HG02970 (cell line): Measurements from ENCODE around the gene SLC48A1.

Source experiments
- ATAC-seq: cut with Tn5 transposase; IDR thresholded peaks from one replicate; pipeline ENCODE4 v1.9.1; 2021; ENCODE audit warnings: mild to moderate bottlenecking, moderate library complexity, moderate number of reproducible peaks; ENCODE audit not compliant: unreplicated experiment, low FRiP score

Gene SLC48A1

DNA sequence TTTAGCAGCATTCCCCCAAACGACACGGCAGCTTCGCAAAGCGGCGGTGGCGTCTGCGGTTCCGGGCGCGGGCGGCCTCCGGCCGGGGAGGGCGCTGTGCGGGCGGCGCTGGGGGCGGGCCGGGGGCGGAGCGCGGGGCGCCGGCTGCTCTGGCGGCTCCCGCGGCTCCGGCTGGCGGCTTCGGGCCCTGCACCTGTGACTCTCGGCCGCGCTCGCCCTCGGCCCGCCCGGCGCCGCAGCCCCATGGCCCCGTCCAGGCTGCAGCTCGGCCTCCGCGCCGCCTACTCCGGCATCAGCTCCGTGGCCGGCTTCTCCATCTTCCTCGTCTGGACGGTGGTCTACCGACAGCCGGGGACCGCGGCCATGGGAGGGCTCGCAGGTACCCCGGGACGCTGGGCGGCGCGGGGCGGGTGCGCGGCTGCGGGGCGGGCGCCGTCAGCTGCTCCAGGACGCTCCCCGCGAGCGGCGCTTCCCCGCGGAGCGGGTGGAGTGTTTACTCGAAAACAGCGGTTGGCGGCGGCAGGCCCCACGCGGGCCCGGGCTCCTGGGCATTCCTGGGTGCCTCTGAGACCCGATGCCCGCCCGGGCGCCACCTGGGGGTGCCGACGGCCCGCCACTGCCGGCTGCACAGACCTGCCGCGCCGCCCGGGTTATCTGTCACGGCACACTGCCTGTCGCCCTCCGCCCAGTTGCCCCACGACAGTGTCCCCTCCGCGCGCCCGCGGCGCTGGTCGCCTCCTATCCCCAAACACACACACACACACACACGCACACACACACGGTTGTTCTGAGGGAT, at the start of gene SLC48A1:
Gene SLC48A1, plus strand, starts transcription at position 177 of the 796 bp plus-strand sequence. Its CDS starts 67 bp downstream, at position 244.
- ATAC-seq = peak; percentile 72

DNA sequence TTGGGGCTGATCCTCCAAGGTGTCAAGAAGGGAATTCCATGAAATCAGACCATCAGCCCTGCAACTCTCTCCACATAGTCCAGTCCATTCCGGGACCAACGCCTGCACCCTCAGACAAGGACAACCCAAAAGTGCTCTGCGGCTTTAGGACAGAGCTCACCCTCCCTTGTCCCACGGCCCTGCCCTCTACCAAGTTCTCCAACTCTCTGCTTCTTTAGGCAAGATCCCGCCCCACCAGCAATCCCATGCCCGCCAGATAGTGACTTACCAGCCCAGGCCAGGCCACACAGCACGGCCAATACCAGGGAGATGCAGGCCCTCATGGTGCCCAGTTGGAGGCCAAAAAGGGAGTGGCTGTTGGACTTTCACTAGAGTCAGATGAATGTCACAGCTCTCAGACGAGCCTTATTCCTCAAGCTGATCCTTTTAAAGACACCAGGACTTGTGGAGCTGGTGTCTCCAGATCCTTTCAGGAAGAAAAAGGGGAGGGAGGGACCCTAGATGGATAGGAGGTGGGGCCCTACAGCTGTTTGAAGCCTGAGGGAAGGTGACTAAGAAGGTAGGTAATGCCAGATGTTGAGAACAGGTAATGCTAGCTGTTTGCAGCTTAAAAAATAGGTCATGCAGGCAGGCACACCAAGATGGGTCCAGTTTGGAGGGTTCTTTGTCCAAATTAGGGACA, 47.8 kb upstream of the SLC48A1 start, which contains the start of gene ENDOU:
Gene ENDOU, minus strand, starts transcription at position 400 of the 682 bp plus-strand sequence. Its CDS starts 77 bp downstream, at position 323.
- ATAC-seq = no peak

DNA sequence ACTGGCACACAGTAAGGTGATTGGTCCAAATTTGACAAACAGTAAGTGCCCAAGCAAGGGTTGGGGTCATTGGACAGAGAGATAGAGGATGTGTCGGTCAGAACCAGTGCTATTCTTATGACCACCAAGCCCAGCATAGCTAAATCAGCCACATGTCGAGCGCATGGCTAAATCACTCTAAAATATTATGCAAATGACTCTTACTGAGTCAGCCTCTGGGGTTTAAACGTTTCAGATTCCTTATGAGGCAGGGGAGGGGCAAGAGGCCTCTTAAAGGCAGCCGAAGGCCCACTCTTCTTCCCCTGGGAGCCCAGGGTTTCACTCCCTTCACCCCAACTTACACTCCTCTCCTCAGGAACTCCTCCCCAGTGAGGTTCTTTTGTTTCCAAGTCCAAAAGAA, 47.1 kb upstream of the SLC48A1 start:
- peak; percentile 67 for ATAC-seq

DNA sequence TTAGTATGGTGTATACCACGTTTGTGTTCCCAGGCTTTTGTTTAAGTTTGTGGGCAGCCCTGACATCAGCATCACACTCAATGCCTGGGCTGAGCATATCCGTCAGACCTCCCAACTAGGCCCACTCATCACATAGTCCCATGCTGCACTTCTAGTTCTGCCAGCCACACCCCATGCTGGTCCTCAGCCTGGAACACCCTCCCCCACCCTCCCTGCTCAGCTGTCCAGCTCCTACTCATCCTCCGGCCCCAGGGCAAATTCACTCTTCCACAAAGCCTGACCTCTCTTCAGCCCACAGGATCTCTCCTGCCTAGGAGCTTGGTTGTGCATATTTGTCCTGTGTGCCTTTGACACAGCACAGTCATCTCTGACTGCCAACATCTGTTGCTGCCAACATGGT, 43.8 kb upstream of the SLC48A1 start:
- ATAC-seq = no peak

GRCh38 chr12:47730341-47730744, 42.7 kb upstream of the SLC48A1 start:
- no peak for ATAC-seq

- ATAC-seq = no peak
These were observed 41.3 kb upstream of the SLC48A1 start for GRCh38 chr12:47731723-47732122.

- ATAC-seq = no peak
These were observed 40.5 kb upstream of the SLC48A1 start for GRCh38 chr12:47732504-47732903.

GRCh38 chr12:47733142-47733541, 39.9 kb upstream of the SLC48A1 start:
- no peak for ATAC-seq

- ATAC-seq = no peak
These were observed 38.1 kb upstream of the SLC48A1 start for GRCh38 chr12:47734725-47735480.

DNA sequence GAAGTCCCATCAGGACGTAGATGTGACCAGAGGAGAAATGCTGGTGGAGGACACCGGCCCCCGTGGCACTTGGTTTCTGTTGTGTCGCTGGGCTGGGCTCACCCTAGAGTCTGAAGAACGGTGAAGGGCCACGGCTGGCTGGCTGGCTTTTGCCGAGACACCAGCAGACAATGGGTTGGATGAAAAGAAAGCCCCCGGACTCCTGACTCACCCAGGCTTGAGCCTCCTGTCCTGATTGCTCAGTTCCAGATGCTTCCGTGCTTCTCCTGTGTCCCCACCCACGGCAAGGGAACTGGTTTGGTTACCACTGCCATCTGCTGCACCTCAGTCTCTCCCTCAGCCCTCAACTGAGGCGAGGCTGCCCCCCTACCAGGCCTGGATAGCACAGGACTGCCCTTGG, 37.4 kb upstream of the SLC48A1 start:
- no peak for ATAC-seq

DNA sequence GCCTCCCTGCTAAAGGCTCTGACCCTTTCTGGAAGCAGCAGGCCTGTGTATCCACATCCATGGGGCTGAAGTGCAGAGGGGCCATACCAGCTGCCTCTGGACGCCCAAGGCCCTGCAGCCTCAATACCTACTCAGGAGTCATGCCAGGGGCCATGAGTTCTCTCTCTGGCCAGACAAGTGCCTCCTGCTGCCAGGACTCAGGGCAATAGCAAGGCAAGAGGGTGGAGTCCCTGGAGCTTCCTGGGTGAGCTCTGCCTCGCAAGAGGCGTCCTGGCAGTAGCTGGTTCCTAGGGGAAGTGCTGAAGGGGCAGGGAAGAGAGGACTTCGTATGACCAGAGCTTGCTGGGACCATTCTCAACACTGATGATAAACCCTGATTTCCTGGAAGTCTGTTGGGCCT, 36.8 kb upstream of the SLC48A1 start:
- ATAC-seq = no peak

DNA sequence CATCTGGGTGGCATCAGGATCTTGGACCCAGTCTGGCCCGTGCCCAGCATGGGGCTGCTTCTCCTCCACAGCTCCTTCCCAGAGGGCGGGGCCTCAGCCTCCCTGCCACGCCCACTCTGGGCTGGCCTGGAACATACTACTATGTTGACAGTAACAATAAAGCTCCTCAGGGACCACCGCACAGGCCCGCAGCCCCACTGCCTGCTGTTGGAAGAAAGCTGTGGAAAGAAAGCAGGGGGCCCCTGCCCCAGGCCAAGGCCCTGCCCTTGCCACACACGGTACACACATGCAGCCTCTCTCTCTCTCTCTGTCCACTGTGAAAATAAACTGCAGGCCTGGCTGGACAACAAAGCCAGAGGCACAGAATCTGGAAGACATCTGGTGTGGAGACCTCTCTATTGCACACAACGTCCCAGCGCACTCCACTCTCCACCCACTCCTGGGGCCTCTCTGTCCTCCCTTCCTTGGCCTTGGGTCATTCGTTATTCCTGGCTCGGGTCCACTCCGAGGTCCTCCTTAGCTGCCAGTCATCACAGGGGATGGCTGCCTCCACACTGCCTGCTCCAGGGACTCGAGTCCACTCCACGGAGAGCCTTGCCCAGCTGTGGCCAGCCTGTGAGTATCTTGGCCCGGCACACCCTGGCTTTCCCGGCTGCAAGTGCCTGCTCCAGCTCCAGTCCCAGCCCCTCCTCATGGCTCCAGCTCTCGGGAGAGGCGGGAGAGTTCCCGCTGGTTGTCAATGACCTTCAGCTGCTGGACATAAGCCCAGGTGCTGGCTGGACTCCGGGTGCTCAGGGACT, 36.0 kb upstream of the SLC48A1 start:
- ATAC-seq = no peak

GRCh38 chr12:47737936-47738594, 35.0 kb upstream of the SLC48A1 start:
- ATAC-seq = no peak

GRCh38 chr12:47739297-47739696, 33.7 kb upstream of the SLC48A1 start:
- no peak for ATAC-seq

DNA sequence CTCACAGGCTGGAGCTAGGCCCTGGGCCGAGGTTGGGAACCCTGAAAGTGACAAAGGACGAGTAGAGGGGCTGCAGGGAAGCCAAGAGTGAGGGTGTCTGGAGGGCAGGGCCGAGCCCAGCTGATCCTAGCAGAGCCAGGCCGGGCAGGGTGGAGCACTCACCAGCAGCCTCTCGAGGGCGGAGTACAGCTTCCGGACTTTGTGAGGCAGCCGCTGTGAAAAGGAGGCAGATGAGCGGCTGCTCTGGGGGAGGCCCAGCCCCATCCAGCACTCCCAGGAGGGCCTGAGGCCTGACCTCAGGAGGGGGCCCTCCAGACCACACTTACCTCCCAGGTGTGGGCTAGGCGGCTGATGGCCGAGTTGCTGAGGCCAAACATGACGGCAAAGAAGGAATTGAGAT, 33.1 kb upstream of the SLC48A1 start:
- ATAC-seq = no peak

- no peak for ATAC-seq
These were observed 32.3 kb upstream of the SLC48A1 start for GRCh38 chr12:47740606-47741339.

DNA sequence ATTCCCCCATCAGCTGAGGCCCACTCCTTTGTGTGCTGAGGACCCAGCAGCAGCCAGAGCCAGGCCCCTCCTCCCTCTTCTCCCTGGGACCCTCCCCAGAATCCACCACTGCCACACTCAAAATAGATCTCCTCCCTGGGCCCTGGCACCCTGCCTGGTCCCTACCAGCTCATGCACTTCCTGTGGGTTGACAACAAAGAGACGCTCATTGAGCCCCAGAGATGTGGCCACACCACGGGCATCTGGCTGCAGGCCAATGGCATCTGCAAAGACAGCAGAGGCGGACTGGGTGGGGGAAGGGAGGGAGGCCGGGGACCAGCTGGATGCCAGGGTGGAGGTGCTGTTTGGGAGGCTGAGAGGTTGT, 31.7 kb upstream of the SLC48A1 start:
- no peak for ATAC-seq

DNA sequence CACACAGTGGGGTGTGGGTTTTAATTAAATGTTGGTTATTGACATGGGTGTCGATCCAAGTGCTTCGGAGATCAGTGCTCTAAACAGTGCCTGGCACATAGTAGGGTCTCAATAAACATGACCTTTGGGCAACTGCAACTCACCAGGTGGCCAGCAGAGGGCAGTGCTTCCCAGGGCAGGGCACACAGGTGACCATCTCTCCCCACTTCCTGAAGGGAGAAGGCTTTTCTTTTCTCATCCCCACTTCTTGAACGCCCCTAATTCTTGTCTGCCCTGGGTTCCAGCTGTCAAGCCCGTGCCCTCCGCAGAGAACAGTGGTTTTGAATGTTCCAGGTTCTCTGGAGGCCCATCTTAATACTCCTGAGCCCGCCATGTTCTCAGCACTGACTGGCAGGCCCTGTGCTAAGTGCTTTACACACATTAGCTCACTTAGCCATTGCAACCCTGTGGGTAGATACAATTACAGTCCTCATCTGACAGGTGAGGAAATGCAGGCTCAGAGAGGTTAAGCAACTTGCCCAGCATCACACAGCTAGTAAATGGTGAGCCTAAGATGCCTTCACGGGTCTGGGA, 30.7 kb upstream of the SLC48A1 start:
- ATAC-seq = no peak
